ENCODE data around the gene ZNF208.
"Not testable (repeated sequence)": the region's sequence is repeated elsewhere in the genome, so short reads cannot be mapped to it uniquely, and the experiment has no call there.

The ZNF208 gene

DNA sequence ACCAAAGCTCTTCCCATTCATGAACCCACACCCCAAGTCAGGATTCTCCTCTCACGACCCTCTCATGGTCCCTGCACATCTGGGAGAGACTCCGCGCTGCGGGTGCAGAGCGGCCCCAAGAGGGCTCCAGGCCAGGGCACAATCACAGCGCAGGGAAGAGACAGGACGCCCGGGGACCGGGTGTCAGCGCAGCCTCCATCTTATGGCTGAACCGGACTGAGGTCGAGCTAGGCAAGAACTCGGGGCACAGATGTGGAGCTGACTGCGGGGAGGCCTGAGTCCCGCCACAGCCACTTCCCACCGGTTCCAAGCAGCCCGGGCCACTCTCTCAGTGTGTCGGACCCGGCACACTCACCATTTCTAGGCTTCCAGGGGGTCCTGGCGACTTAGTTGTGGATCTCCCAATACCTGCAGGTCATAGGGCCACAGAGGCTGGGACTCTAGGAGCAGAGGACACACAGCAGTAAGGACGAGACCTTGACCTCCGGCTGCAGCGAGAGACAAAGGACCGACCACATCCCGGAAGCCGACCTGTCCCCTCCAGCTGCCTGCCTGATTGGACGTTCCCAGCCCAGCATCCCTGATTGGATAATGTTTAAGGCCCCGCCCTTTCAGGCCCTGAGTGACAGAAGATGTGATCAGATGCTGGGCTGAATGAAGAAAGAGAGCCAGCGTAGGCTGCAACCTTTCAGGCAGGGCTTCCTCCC, at the start of gene ZNF208:
ZNF208 (minus strand) TSS at position 507 of the 707 bp plus-strand sequence; CDS start at position 358, 149 bp downstream.
- not testable (repeated sequence) for DNase-seq (ENCODE audit: low read depth, low spot score)

DNA sequence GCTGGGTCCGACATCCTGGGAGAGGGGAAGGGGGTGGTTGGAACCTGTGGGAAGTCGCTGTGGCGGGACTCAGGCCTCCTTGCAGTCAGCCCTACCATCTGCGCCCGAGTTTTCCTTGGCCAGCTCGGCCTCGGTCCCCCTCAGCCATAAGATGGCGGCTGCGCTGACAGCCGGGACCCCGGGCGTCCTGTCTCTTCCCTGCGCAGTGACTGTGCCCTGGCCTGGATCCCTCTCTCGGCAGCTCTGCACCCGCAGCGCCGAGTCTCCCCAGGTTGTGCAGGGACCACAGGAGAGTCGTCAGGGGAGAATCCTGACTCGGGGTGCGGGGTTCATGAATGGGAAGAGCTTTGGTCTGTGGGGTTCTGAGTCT, 41.9 kb upstream of the ZNF208 start:
- no peak for DNase-seq (ENCODE audit: low read depth, low spot score)

DNA sequence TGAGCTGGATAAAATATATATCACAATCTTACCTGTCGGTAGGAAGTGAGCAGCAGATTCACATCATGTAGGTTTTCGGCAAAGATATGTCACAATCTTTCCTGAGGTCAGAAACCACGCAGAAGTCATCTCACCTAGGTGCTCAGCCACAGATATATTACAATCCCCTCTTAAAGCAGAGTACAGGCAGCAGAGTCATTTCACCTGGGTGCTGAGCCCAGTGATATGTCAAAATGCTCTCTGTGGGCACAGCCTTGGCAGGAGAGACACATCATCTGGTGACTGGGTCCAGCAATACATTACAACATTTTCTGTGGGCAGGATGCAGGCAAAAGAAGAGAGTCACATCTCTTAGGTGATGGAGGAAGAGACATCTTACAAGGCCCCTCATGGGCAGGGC, 30.4 kb upstream of the ZNF208 start:
- not testable (repeated sequence) for DNase-seq (ENCODE audit: low read depth, low spot score)

DNA sequence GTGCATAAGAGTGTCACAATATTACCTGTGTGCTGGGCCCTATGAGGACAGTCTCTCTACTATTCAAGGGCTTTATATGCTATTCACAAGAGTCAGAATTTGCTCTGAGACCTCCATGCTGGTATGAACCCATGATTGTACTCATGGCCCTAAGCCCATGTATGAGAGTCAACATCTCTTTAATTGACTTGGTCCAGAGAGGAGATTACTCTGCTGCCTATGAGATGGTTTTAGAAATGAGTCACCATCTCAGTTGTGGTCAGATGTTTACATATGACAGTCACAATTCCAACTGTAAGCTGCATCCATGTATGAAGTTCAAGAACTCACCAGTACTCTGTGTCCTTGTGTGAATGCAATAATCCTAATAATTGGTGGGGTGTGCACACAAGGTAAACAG, 19.9 kb upstream of the ZNF208 start:
- DNase-seq (ENCODE audit: low read depth, low spot score): no peak

DNA sequence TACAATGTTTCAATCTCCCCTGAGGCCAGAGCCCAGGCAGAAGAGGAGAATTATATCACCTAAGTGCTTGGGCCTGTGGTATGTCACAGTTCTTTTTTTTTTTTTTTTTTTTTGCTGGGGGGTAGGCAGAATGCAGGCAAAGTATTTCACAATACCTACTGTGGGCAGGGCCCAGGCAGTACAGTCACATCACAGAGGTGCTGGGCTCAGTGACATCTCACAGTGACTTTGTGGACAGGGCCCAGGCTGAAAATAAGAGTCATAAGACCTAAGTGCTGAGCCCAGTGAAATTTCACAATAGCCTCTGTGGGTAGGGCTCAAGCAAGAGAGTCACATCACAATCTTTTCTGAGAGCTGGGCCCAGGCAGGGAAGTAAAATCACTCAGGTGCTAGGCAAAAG, 15.9 kb upstream of the ZNF208 start:
- DNase-seq (ENCODE audit: low read depth, low spot score): no peak

DNA sequence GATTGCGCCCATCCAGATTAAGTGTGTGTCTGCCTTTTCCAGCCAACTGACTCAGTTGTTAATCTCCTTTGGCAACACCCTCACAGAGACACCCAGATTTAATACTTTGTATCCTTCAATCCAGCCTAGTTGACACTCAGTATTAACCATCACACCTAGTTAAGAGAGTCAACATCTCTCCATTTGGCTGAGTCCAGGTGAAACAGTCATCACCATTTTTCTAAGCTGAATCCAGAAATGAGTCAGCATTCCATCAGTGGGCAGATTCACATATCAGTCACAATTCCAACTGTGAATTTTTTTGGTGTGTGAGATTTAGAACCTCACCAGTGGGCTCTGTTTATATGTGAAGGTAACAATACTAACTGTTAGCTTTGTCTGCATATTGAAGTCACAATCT, 14.8 kb upstream of the ZNF208 start:
- not testable (repeated sequence) for DNase-seq (ENCODE audit: low read depth, low spot score)

DNA sequence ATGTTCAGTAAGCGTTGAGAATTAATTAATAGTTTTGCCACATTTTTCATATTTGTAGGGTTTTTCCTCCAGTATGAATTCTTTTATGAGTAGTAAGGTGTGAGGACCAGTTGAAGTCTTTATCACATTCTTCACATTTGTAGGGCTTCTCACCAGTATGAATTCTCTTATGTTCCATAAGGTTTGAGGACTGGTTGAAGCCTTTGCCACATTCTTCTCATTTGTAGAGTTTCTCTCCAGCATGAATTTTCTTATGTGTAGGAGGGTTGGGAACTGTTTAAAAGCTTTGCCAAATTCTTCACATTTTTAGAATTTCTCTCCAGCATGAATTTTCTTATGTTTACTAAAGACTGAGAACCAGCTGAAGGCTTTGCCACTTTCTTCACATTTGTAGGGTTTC, 40.3 kb downstream of the ZNF208 start:
- no peak for DNase-seq (ENCODE audit: low read depth, low spot score)

DNA sequence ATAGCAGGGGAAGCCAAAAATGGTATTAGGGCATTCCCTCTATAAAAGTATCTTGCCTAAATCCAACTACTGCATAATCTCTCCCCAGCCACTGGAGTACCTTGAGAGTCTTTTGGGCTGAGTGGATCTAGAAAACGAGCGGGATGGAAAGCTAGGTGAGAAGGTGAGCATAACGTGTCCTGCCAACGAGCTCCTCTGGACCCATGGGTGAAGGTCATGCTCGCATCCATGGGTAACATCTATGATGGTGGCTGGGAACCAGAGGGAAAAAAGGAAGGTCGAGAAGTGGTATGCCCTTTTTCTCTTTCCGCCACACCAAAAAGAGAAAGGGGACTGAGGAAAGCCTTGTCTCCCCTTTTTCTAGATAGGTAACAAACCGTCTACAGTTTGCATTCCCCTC, 63.0 kb downstream of the ZNF208 start:
- DNase-seq (ENCODE audit: low read depth, low spot score): no peak

DNA sequence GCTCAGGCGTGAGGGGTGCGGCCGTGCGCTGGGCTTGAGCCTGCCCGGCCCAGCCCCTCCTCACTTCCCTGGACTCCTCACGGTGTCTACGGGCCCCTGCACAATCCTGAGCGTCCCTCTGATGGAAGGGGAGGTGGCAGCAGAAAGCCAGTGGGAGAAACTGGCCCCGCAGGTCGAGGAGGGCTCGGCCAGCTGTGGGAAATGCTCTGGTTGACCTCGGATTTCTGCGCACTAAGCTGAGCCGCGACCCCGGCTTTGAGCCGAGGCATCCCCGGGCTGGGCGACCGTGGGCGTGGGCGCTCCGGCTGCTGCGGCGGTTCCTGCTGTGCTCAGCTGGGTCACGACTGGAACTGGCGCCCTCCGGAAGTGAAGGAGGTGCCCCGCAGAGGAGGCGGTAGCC, 70.1 kb downstream of the ZNF208 start:
- DNase-seq (ENCODE audit: low read depth, low spot score): no peak

DNA sequence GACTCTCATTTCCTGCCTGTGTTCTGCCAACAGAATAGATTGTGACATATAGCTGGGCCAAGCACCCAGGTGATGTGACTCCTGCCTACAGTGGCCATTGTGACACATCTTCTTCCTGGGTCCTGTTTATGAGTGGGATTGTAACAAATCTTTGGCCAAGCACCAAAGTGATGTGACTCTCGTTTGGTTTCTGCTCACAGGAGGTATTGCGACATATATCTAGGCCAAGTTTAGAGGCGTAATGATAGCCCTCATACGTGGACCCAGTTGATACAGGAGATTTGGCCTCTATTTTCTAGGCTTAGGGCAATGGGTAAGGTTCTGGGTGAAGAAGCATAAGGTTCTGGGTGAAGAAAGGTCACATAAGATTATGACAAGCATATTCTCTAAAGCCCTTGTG, 76.2 kb downstream of the ZNF208 start:
- DNase-seq (ENCODE audit: low read depth, low spot score): no peak

DNA sequence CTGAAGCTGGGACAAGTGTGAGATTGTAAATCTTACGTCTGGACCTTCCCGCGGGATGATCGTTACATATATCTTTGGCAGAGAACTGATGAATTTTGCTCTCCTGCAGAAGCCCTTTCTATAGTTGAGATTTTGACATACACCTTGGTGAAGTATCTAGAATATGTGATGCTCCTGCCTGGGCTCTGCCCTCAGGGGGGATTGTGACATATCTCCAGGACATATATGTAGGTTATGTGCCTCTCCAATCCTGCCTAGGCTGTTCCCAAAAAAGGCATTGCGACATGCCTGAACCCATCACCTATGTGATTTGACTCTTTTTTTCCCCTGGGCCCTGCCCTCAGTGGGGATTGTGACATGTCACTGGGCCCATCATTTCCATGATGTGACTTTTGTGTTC, 76.6 kb downstream of the ZNF208 start:
- DNase-seq (ENCODE audit: low read depth, low spot score): no peak

DNA sequence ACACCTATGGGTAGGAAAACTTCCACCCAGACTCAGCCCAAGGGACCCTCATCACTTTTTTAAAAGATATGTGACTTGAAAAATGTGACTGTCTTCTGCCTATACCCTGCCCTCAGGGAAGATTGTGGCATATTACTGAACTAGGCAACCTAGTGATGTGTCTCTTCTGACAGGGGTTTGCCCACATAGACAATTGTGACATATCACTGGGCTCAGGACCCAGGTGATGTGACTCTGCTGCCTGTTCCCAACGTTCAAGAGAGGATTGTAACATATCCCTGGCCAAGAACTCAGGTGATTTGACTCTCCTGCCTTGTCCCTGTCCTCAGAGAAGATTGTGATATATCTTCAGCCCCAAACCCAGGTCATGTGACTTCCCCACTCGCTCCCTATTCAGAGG, 88.5 kb downstream of the ZNF208 start:
- DNase-seq (ENCODE audit: low read depth, low spot score): no peak

DNA sequence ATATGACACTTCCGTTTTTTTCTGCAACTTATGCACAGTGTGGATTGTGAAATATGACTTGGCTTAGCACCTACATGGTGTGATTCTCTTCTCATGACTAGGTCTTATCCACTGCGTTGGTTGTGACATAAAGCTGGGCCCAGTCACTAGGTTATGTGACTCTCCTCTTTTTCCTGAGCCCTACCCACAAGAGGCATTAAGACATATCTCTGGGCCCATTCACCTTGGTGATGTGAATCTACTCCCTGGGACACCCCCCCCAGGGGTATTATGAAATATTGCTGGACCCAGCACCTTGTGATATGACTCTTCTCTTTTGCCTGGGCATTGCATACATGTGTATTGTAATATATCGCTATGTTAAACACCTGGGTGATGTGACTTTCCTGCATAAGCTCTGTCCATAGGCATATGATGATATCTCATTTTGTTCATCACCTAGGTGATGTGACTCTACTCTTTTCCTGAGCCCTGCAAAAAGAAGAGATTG, 89.0 kb downstream of the ZNF208 start:
- no peak for DNase-seq (ENCODE audit: low read depth, low spot score)

DNA sequence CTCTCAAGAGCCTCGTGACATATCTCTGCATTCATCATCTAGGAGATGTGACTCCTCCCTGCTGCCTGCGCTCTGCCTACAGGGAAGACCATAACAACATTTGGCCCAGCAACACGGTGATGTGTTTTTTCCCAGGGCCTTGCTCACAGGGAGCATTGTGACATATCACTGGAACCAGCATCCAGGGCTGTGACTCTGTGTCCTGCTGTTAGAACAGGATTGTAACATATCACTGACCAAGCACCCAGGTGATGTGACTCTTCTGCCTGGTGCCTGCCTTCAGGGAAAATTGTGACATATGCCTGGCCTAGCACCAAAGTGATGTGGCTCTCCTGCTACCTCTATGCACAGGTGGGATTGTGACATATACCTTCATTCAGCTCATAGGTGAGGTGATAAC, 95.3 kb downstream of the ZNF208 start:
- no peak for DNase-seq (ENCODE audit: low read depth, low spot score)

DNA sequence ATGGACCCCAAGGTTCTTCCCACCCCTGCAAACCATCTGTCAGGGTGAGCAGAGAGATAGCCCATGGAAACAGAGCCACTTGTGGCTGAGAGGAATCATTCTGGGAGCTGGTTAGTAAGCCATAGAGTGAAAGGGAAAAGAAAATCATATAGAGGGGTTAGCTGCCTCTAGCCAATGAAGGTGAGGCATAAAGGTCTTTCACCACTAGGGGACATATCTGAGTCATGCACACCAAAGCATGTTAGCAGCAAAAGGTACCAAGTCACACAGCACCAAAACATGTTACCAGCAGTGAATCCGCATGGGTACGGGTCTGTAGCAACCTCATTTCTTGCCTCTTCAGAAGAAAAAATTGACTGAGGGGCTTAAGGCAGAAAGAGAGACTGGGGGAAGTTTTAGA, 98.1 kb downstream of the ZNF208 start:
- DNase-seq (ENCODE audit: low read depth, low spot score): no peak

DNA sequence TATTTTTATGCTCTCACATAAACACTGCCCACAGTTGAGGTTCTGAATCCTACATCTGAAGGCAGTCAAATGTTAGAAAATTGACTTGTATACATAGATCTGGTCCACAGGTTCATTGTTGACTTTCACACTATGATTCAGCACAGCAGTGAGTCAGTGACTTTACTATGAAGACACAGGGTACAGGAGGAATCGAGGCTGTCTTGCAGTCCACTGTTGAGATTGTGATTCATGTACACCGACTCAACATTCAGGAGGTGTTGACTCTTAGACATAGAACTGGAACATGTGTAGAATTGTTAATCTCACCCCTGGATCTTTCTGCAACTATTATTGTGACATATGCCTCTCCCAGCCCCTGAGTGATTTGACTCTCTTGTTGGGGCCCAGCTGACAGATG, 100.4 kb downstream of the ZNF208 start:
- no peak for DNase-seq (ENCODE audit: low read depth, low spot score)

DNA sequence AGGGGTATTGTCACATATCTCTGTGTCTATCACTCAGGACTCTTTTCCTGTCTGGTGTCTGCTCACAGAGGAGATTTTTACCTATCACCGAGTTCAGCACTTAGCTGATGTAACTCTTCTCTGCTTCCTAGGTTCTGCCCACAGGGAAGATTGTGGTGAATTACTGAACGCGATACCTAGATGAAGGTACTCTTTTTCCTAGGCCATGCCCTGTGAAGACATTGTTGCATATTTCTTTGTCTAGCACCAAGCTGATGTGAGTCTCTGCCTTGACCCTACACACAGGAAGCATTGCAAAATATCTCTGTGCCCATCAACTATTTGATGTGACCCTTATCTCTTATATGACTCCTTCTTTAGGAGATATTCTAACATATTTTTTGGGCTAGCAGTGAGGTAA, 102.7 kb downstream of the ZNF208 start:
- no peak for DNase-seq (ENCODE audit: low read depth, low spot score)

DNA sequence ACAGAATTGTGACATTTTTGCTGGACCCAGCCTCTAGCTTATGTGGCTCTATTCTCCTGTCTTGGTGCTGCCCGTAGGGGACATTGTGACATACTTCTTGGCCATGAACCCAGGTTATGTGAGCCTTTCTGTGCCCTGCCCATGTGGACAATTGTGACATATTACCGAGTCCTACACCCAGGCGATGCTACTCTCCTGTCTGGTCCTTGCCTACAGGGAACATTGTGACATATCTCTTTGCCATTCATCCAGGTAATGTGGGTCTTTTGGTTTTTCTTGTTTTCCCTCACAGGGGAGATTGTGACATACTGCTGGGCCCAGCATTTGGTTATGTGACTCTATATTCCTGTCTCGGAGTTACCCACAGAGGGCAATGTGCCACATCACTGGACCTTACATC, 103.2 kb downstream of the ZNF208 start:
- DNase-seq (ENCODE audit: low read depth, low spot score): no peak

DNA sequence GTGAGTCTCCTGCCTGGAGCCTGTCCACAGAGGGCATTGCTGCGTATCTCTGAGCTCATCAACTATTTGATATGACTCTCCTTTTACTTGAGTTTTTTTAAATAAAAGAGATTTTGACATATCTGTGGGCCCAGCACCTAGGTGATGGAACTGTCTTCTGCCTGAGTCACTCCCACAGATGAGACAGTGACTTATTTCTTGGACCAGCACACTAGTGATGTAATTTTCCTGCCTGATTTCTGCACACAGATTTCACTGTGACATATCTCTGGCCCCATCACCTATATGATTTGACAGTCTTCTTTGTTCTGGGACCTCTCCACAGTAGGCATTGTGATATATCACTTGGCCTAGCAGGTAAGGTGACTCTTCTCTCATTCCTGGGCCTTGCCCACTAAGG, 108.2 kb downstream of the ZNF208 start:
- DNase-seq (ENCODE audit: low read depth, low spot score): no peak

DNA sequence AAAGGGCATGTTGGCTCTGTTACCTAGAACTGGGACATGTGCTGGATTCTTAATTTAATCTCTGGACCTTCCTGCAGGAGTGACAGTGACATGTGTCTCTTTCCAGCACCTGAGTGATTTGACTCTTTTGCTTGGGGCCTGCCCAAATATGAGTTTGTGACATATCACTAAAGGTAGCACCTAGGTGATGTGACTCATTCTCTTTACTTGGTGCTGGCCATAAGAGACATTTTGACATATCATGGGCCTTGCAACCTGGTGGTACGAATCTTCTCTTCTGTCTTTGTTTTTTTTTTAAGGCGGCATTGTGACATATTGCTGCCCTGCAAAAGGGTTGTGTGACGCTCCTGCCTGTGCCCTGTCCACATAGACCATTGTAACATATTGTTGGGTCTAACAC, 108.9 kb downstream of the ZNF208 start:
- no peak for DNase-seq (ENCODE audit: low read depth, low spot score)

DNA sequence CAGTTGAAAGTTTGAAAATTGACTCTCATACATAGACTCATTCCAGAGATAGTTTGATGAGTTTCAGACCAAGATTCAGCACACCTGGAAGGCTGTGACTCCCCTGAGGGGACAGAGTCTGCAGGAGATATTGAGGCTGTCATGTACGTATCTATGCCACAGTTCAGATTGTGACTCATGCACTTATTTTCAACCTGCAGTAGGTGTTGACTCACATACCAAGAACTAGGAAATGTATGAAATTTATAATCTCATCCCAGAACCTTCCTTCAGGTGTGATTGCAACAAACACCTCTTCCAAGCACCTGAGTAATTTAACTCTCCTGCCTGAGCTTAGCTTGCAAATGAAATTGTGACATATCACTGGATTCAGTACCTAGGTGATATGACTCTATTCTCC, 110.3 kb downstream of the ZNF208 start:
- no peak for DNase-seq (ENCODE audit: low read depth, low spot score)

DNA sequence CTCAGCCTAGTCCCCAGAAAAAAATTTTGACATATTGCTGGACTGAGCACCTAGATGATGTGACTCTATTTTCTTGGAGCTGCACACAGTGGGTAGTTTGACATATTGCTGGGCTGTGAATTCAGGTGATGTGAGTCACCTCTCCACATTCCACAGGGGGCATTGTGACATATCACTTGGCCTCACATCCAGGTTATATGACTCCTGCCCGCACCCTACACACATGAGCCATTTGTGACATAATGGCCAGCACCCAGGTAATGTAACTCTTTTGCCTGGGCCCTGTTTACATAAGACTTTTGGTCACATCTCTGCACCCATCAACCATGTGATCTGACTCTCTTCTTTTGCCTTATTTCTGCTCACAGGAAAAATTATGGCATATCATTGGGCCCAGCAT, 119.7 kb downstream of the ZNF208 start:
- DNase-seq (ENCODE audit: low read depth, low spot score): no peak

DNA sequence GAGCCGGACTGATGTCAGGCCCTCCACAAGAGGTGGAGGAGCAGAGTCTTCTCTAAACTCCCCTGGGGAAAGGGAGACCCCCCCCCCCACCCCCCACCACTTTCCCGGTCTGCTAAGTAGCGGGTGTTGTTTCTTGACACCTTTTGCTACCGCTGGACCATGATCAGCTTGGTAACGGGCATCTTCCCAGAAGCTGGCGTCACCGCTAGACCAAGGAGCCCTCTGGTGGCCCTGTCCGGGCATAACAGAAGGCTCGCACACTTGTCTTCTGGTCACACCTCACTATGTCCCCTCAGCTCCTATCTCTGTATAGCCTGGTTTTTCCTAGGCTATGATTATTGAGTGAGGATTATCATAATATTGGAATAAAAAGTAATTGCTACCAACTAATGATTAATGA, 120.7 kb downstream of the ZNF208 start:
- DNase-seq (ENCODE audit: low read depth, low spot score): not testable (repeated sequence)

DNA sequence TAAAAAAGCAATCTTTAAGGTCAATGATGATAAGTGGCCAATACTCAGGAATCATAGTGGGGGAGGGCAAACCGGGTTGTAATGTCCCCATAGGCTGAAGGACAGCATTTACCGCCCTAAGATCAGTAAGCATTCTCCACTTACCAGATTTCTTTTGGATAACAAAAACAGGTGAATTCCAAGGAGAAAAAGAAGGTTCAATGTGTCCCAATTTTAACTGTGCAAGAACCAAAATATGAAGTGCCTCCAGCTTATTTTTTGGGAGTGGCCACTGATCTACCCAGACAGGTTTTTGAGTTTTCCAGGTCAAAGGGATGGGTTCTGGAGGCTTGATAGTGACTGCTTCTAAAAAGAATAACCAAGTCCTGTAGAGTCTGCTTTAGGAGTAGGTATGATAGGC, 125.2 kb downstream of the ZNF208 start:
- DNase-seq (ENCODE audit: low read depth, low spot score): not testable (repeated sequence)

Measured in activated naive CD8-positive, alpha-beta T cell treated with anti-CD3 and anti-CD28 coated beads, Interleukin-2, amount 50 U/mL, for 16 hours (primary cell).